Panc1 (cell line): ENCODE data around the gene KRT35.

ENCODE experiments used
- CTCF ChIP-seq: fragments of 450-650 bp; IDR thresholded peaks from 2 replicates; pipeline ENCODE4 v1.5.1; 2017; ENCODE audit warnings: mild to moderate bottlenecking
- POLR2AphosphoS5 ChIP-seq: IDR thresholded peaks from 2 replicates; pipeline ENCODE4 v1.6.1; 2012; ENCODE audit warnings: mild to moderate bottlenecking, low read depth, low read length, moderate library complexity
- REST ChIP-seq, 2 experiments: IDR thresholded peaks; 2 replicates each; pipeline ENCODE4 v1.6.1; 2011 to 2012; ENCODE audit warnings: low read depth in 2 of 2, control low read depth in 1 of 2, low read length in 1 of 2, mild to moderate bottlenecking in 1 of 2, moderate library complexity in 1 of 2; ENCODE audit not compliant: insufficient read depth in 1 of 2

GRCh38 chr17:41448506-41448905 lies 32.4 kb downstream of the KRT35 start:
- no peak for TF ChIP-seq POLR2AphosphoS5
- TF ChIP-seq CTCF, result no peak
- no peak for TF ChIP-seq REST (IDR thresholded peaks at IDR 0.05; ENCODE audit: insufficient read depth in 1 of 2, low read depth in 2 of 2, low read length in 1 of 2)
